Erythroblast (primary cell): ENCODE measurements around the gene NAA35.

Experiments
- GATA1 ChIP-seq: IDR thresholded peaks from 2 replicates; pipeline ENCODE4 v1.6.1; 2011; ENCODE audit warnings: low read depth, mild to moderate bottlenecking, control low read depth, low read length, moderate library complexity
- POLR2A ChIP-seq: IDR thresholded peaks from 2 replicates; pipeline ENCODE4 v1.6.1; 2011; ENCODE audit warnings: mild to moderate bottlenecking, low read length

DNA sequence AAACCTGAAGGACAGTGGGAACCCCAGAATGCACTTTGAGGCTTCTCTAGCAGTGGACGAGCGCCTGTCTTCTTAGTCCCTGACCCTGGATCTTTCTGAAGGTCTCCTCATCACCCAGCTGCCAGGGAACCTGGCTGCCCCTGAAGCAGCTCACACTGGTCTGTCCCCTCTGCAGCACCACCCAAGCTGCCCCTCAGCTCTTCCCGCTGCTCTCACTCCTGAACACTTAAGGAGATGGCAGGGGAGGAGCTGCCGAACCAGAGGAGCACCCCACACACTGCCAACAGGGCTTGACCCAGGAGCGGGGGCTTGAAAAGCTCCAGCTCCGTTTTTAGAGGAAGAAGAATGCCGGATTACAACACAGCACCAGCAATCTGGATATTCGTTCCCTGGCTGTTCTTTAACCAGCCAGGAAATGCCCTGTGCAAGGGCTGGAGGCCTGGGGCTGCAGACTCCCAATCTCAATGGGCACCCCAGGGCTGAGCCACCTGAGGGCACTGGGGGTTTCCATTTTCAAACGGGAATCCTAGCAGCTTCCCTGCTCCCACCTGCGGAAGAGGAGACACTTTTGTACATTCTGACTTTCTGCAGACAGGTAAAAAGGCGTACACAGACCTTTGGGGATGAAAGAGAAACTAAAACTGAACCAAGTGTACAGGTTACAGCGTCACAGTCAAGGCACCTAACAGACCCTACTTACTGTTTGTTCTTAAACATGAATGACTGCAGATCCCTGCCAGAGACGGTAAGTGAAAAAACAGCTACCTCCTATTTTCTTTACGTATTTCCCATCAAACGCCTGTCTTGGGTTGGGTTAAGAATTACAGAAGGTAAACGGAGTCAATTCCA is 122.1 kb downstream of the NAA35 start:
- TF ChIP-seq POLR2A (no peak), GATA1 (no peak)
